ENCODE measurements around the gene PROSER3. TPM values are rescaled to one million over a fixed set of nuclear protein-coding genes. Genes with fewer than 3 reads are reported as not detected.

Gene PROSER3
- polyA plus RNA-seq, 3 donors: 1.8 to 14.7 (median 2.9) TPM

GRCh38 chr19:35813043-35813890, 55.3 kb downstream of the PROSER3 start:
- H3K9me3 ChIP-seq (replicated peaks in 1 of 2; ENCODE audit: control insufficient read depth in 1 of 2, insufficient read depth in 1 of 2, low read length in 2 of 2): no peaks in the 10 kb centered on the region
- H4K20me1 ChIP-seq (ENCODE audit: insufficient read depth, low read length): no peaks in the 10 kb centered on the region
- H3K4me3 Mint-ChIP-seq: no peak overlapping the region
- no peaks in the 10 kb centered on the region for H3K27me3 ChIP-seq (ENCODE audit: control insufficient read depth in 2 of 2, insufficient read depth in 2 of 2, low read length in 2 of 2)
- H3K9me3 Mint-ChIP-seq: peaks cover 0 to 3% (median 0%) of the 10 kb centered on the region in 7 donors
- TF ChIP-seq CTCF (IDR thresholded peaks at IDR 0.05): no peak
- no peak for DNase-seq
- H3K9ac ChIP-seq (ENCODE audit: insufficient read depth, low read length, poor library complexity, severe bottlenecking): no peak overlapping the region
- no peaks in the 10 kb centered on the region for H3K36me3 ChIP-seq (replicated peaks in 1 of 2; ENCODE audit: control insufficient read depth in 1 of 2, insufficient read depth in 2 of 2, low read length in 2 of 2)
- peaks cover 3 to 16% (median 12%) of the 10 kb centered on the region in 3 donors for H3K27me3 Mint-ChIP-seq (ENCODE audit: low read depth in 3 of 3)
- 80% methylated on average over 2 of the region's 11 CpGs for WGBS (ENCODE audit: insufficient coverage)
- H2AFZ ChIP-seq (ENCODE audit: insufficient read depth, low read depth, low read length, poor library complexity, severe bottlenecking): no peak overlapping the region
- no peaks in the 10 kb centered on the region for H3K4me1 ChIP-seq (ENCODE audit: control insufficient read depth in 1 of 2, insufficient read depth in 2 of 2, low read length in 2 of 2)
- no peaks in the 10 kb centered on the region for H3K36me3 Mint-ChIP-seq
- no peak overlapping the region for H3K4me3 ChIP-seq (replicated peaks in 1 of 3; ENCODE audit: low read depth in 2 of 3, low read length in 3 of 3)
- H3K27ac ChIP-seq (ENCODE audit: low read depth in 1 of 2, low read length in 2 of 2): no peak overlapping the region
- no peaks in the 10 kb centered on the region for H3K4me1 Mint-ChIP-seq
- no peaks in the 10 kb centered on the region for H3K79me2 ChIP-seq (ENCODE audit: insufficient read depth, low read length)
- H3K4me2 ChIP-seq (replicated peaks; ENCODE audit: extremely low read depth, low read length, poor library complexity, severe bottlenecking): no peak overlapping the region
- intact Hi-C loops (cut with micrococcal nuclease): no loop called here
- H3K27ac Mint-ChIP-seq: no peak overlapping the region

GRCh38 chr19:35816262-35816661, 58.3 kb downstream of the PROSER3 start:
- H3K27me3 ChIP-seq (ENCODE audit: control insufficient read depth in 2 of 2, insufficient read depth in 2 of 2, low read length in 2 of 2): peaks cover 0 to 3% of the 10 kb centered on the region in 2 donors
- Mint-ChIP-seq H3K9me3 (peaks cover 0 to 3% (median 0%) of the 10 kb centered on the region in 7 donors), H3K36me3 (no peaks in the 10 kb centered on the region), H3K4me1 (no peaks in the 10 kb centered on the region), H3K27me3 (ENCODE audit: low read depth in 3 of 3) (peaks cover 3 to 12% (median 11%) of the 10 kb centered on the region in 3 donors), H3K4me3 (no peak overlapping the region), H3K27ac (no peak overlapping the region)
- H3K79me2 ChIP-seq (ENCODE audit: insufficient read depth, low read length): no peaks in the 10 kb centered on the region
- no peaks in the 10 kb centered on the region for H3K4me1 ChIP-seq (ENCODE audit: control insufficient read depth in 1 of 2, insufficient read depth in 2 of 2, low read length in 2 of 2)
- intact Hi-C loops (cut with micrococcal nuclease): no loop called here
- H2AFZ ChIP-seq (ENCODE audit: insufficient read depth, low read depth, low read length, poor library complexity, severe bottlenecking): no peak overlapping the region
- H3K27ac ChIP-seq (ENCODE audit: low read depth in 1 of 2, low read length in 2 of 2): no peak overlapping the region
- H3K9ac ChIP-seq (ENCODE audit: insufficient read depth, low read length, poor library complexity, severe bottlenecking): no peak overlapping the region
- H3K4me3 ChIP-seq (replicated peaks in 1 of 3; ENCODE audit: low read depth in 2 of 3, low read length in 3 of 3): no peak overlapping the region
- no peak for TF ChIP-seq CTCF (IDR thresholded peaks at IDR 0.05)
- H3K9me3 ChIP-seq (replicated peaks in 1 of 2; ENCODE audit: control insufficient read depth in 1 of 2, insufficient read depth in 1 of 2, low read length in 2 of 2): no peaks in the 10 kb centered on the region
- H4K20me1 ChIP-seq (ENCODE audit: insufficient read depth, low read length): no peaks in the 10 kb centered on the region
- 48% methylated on average over 6 of the region's 6 CpGs for WGBS (ENCODE audit: insufficient coverage)
- no peak overlapping the region for H3K4me2 ChIP-seq (replicated peaks; ENCODE audit: extremely low read depth, low read length, poor library complexity, severe bottlenecking)
- DNase-seq: no peak
- H3K36me3 ChIP-seq (replicated peaks in 1 of 2; ENCODE audit: control insufficient read depth in 1 of 2, insufficient read depth in 2 of 2, low read length in 2 of 2): no peaks in the 10 kb centered on the region

Measured in CD14-positive monocyte (primary cell).